Spleen (tissue), 7 donors: Measurements from ENCODE around the gene TNFRSF12A.

Experiments used
- CTCF ChIP-seq, 11 experiments: fragments of 200-600 bp in 7 of 11; fragments of 450-650 bp in 4 of 11; sonication (generic) in 4 of 11; IDR thresholded peaks in 8 of 11; conservative IDR thresholded peaks in 3 of 11; 1 replicate in 7 of 11; 2 replicates in 4 of 11; pipeline versions ENCODE4 v1.4.0 to v1.8.0; 2016 to 2021; ENCODE audit warnings: antibody characterized with exemption in 11 of 11, inconsistent platforms in 4 of 11, mild to moderate bottlenecking in 1 of 11
- POLR2A ChIP-seq, 3 donors: fragments of 450-650 bp; IDR thresholded peaks; one replicate each; pipeline ENCODE4 v1.5.1; 2017; ENCODE audit warnings: antibody characterized with exemption in 3 of 3, mild to moderate bottlenecking in 1 of 3
- donor health status: DM: no; HTN: no; CAD: no; lungs with moderate emphysema.
- donor health status: DM: no; HTN: no; CAD: no.
- donor health status: DM: no; HTN: no; CAD: no.

GRCh38 chr16:2990891-2991290, 29.3 kb upstream of the TNFRSF12A start:
- TF ChIP-seq CTCF (IDR thresholded peaks at IDR 0.05 in 8 of 11, conservative IDR thresholded peaks at IDR 0.05 in 3 of 11) (no peak), POLR2A (IDR thresholded peaks at IDR 0.05) (no peak)
